GF-D8 (cell line): ENCODE measurements around the gene CYP21A2.
"Not testable (repeated sequence)": the region's sequence is repeated elsewhere in the genome, so short reads cannot be mapped to it uniquely, and the experiment has no call there.

ENCODE experiments used
- DNase-seq: peaks from one replicate; lab custom pipeline; 2025; lab: John Stamatoyannopoulos, UW

CYP21A2 gene

GRCh38 chr6:32037598-32038524 is at the start of gene CYP21A2:
TSS of gene CYP21A2 (plus strand) at chr6:32038415. CDS start at chr6:32038423, 8 bp downstream.
- DNase-seq: not testable (repeated sequence)

GRCh38 chr6:31989363-31989762 is 48.9 kb upstream of the CYP21A2 start:
- not testable (repeated sequence) for DNase-seq

GRCh38 chr6:31994421-31994820 is 43.8 kb upstream of the CYP21A2 start:
- DNase-seq: not testable (repeated sequence)

GRCh38 chr6:31996385-31996784 is 41.8 kb upstream of the CYP21A2 start:
- not testable (repeated sequence) for DNase-seq

- not testable (repeated sequence) for DNase-seq
Observed at GRCh38 chr6:32002546-32003268, 35.5 kb upstream of the CYP21A2 start.

GRCh38 chr6:32003301-32003700 is 34.9 kb upstream of the CYP21A2 start:
- DNase-seq: not testable (repeated sequence)

GRCh38 chr6:32004393-32004792 is 33.8 kb upstream of the CYP21A2 start:
- DNase-seq: not testable (repeated sequence)

- not testable (repeated sequence) for DNase-seq
Observed at GRCh38 chr6:32004864-32005537, 33.2 kb upstream of the CYP21A2 start.

- DNase-seq: not testable (repeated sequence)
Observed at GRCh38 chr6:32005538-32005880, 32.7 kb upstream of the CYP21A2 start.

GRCh38 chr6:32005991-32006529 is 32.2 kb upstream of the CYP21A2 start:
- DNase-seq: not testable (repeated sequence)

- not testable (repeated sequence) for DNase-seq
Observed at GRCh38 chr6:32007086-32007485, 31.1 kb upstream of the CYP21A2 start.

GRCh38 chr6:32008037-32008436 is 30.2 kb upstream of the CYP21A2 start:
- DNase-seq: not testable (repeated sequence)

GRCh38 chr6:32008616-32009015 is 29.6 kb upstream of the CYP21A2 start:
- not testable (repeated sequence) for DNase-seq

GRCh38 chr6:32009537-32009936 is 28.7 kb upstream of the CYP21A2 start:
- not testable (repeated sequence) for DNase-seq

GRCh38 chr6:32010856-32011530 is 27.2 kb upstream of the CYP21A2 start:
- not testable (repeated sequence) for DNase-seq

- DNase-seq: not testable (repeated sequence)
Observed at GRCh38 chr6:32012941-32013617, 25.1 kb upstream of the CYP21A2 start.

- not testable (repeated sequence) for DNase-seq
Observed at GRCh38 chr6:32013738-32014137, 24.5 kb upstream of the CYP21A2 start.

GRCh38 chr6:32014547-32014946 is 23.7 kb upstream of the CYP21A2 start, which contains the start of gene C4B:
TSS of gene C4B (plus strand) at chr6:32014795. CDS start at chr6:32014846, 51 bp downstream.
- not testable (repeated sequence) for DNase-seq

- not testable (repeated sequence) for DNase-seq
Observed at GRCh38 chr6:32022100-32022499, 16.1 kb upstream of the CYP21A2 start.

GRCh38 chr6:32028631-32029030 is 9.6 kb upstream of the CYP21A2 start:
- not testable (repeated sequence) for DNase-seq

GRCh38 chr6:32029553-32029952 is 8.7 kb upstream of the CYP21A2 start:
- not testable (repeated sequence) for DNase-seq
